Activated CD4-positive, alpha-beta T cell treated with anti-CD3 and anti-CD28 coated beads, Interleukin-2, amount 50 U/mL, for 24 hours (primary cell): ENCODE results near the gene PFN4.

Experiments
- DNase-seq, 2 donors: peaks; one replicate each; pipeline ENCODE4 v3.0.0-alpha.2; 2020; ENCODE audit warnings: low read depth in 1 of 2, low spot score in 1 of 2

PFN4 gene

DNA sequence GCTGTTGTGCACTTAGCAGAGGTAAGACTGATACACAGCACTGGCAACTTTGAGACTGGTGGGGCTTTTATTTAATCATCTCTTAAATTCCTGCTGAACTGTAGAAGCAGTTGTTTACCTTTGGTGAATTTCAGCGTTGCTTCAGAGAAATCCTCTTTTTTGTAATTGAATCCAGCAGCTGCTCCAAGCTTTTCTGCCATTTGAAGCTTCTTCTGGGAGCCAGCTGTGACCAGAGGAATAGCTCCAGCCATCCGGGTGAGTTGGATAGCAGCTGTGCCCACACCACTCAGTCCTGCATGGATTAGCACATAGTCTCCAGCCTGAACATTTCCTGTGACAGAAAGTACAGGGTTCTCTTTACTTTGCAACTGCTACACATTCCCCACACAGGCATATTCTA, 42.4 kb downstream of the PFN4 start:
- no peak for DNase-seq

- no peak for DNase-seq
Observed at GRCh38 chr2:24077879-24078278, 45.3 kb downstream of the PFN4 start.

- DNase-seq = no peak
Observed at GRCh38 chr2:24077535-24077877, 45.6 kb downstream of the PFN4 start.

DNA sequence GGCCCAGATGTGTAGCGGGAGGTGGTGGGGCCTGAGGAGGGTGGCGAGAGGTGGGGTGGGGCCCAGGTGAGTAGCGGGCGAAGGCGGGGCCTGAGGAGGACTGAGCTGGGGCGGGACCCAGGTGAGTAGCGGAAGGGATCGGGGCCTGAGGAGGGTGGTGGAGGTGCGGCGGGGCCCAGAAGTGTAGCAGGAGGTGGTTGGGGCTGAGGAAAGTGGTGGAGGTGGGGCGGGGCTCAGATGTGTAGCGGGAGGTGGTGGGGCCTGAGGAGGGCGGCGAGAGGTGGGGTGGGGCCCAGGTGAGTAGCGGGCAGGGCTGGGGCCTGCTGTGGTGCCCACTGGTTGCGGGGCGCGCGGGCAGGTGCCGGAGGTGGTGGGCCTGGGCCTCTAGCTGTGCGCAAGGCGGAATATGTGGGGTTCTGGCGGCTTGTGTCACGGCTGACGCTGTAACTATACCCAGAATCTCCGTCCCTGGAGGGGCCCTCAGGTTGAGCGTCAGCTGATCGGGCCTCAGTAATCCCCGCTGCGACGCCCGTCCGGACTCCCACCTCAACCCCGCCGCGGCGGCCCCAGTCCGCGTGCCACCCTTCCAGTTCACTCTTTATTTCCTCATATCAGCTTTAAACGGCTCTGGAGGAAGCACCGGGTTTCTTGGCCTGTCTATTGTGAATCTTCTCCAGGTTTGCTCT, 46.1 kb downstream of the PFN4 start:
- no peak for DNase-seq

DNA sequence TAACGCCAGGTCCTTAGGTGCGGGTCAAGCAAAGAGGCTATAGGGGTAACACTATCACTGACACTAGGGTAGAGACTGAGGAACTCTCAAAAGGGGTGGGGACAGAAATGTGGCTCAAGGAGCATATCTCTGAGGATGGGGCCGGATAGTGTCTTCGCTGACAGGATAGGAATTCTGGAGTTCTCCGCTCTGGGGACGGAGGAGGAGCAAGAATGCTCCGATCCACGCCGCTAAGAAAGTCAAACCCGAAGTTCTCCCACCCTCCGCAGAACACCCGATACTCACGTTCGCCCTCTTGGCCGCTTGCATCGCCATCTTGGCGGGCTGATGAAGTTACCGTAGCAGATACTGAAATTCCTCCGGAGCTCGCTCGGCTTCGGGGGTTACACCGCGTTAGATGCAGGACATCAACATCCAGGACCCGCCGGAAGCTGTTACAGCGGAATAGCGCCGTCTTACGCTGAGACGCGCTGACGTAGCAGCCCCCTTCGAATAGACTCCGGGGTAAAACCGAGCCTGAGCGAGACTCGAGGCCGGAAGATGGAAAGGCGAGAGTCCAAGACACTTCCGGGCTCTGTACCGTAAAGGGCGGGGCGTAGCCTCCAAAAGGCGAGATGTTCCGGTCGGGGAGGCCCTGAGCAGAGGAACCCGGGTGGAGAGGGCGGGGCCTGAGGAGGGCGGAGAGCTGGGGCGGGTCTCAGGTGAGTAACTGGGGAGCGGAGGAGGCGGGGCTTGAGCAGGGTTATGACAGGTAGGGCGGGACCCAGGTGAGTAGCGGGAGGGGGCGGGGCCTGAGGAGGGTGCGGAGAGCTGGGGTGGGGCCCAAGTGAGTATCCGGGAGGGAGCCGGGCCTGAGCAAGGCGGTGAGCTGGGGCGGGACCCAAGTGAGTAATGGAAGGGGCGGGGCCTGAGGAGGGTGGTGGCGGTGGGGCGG, 47.0 kb downstream of the PFN4 start, which contains the start of gene SF3B6:
Gene SF3B6, minus strand, starts transcription at position 412 of the 934 bp plus-strand sequence. Its CDS starts 97 bp downstream, at position 315.
- DNase-seq = peak; percentile 98 to 99

DNA sequence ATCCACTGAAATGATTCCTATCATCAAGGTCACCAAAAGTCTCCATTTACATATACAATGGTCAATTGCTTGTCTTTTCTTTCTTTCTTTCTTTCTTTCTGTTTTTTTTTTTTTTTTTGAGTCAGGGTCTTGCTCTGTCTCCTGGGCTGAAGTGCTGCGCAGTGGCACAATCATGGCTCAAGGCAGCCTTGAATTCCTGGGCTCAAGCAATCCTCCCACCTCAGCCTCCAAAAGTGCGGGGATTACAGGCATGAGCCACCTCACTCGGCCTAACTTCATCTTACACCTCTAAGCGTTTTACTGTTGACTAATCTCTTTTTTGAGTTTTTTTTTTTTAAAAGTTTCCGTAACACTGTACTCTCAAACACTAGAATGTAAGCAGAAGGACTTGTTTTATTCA, 47.9 kb downstream of the PFN4 start:
- DNase-seq = no peak

DNA sequence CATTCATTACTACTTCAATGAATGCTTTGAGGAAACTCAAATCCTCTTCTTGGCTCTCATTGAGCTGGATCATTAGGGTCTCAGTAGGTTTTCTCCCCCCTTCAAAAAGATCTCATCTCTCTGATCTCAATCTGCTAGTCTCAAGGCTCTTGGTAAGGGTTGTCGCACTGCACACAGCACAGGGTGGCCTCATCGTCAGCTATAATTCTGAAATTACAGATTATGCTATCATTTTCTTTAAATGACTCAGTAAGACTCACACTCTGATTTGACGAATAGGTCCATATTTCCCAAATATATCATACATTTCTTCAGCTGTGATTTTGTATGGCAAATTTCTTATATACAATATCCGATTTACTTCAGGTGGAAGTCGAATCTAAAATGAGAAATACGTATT, 49.3 kb downstream of the PFN4 start:
- DNase-seq = no peak

- DNase-seq = no peak
Observed at GRCh38 chr2:24072259-24072658, 50.9 kb downstream of the PFN4 start.

DNA sequence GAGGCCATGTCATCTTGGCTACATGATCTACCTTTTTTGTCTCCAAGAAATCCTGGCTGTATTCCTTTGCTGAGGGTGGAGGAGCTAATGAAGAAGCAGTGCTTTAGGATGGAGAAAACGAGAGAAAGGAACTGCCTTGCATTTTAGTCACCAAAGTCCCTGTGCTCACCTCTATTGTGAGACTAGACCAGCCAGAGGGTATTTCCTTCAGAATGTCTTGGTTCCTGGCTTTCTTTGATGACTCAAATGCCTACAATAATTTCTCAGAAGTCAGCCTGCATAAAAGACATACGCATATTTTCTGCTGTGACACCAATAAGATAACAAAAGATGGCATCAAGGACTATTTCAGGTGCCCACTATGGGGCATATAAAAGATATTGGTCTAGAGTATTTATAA, 57.8 kb downstream of the PFN4 start:
- no peak for DNase-seq
